Skeletal muscle tissue (tissue), 4 donors: Measurements from ENCODE around the gene TEX2. TPM values are rescaled to one million over a fixed set of nuclear protein-coding genes. Genes with fewer than 3 reads are reported as not detected.

Experiments
- H3K27ac ChIP-seq: one replicate; pipeline ENCODE4 v1.7.0; 2013; ENCODE audit warnings: mild to moderate bottlenecking, low read depth, low read length, inconsistent platforms
- H3K27me3 ChIP-seq, 3 donors: one replicate each; pipeline ENCODE4 v1.7.0; 2013; ENCODE audit warnings: low read length in 3 of 3; ENCODE audit not compliant: control insufficient read depth in 3 of 3, insufficient read depth in 3 of 3
- H3K36me3 ChIP-seq, 3 donors: one replicate each; pipeline ENCODE4 v1.7.0; 2013; ENCODE audit warnings: low read length in 3 of 3; ENCODE audit not compliant: control insufficient read depth in 3 of 3, insufficient read depth in 3 of 3
- H3K4me1 ChIP-seq, 3 donors: one replicate each; pipeline ENCODE4 v1.7.0; 2013; ENCODE audit warnings: low read length in 3 of 3, mild to moderate bottlenecking in 3 of 3; ENCODE audit not compliant: control insufficient read depth in 3 of 3, insufficient read depth in 3 of 3
- H3K4me3 ChIP-seq, 3 donors: one replicate each; pipeline ENCODE4 v1.7.0; 2013; ENCODE audit warnings: low read length in 3 of 3
- H3K9ac ChIP-seq, 3 donors: one replicate each; pipeline ENCODE4 v1.7.0; 2013; ENCODE audit warnings: low read length in 3 of 3, mild to moderate bottlenecking in 3 of 3, moderate library complexity in 2 of 3, low read depth in 1 of 3
- H3K9me3 ChIP-seq, 3 donors: one replicate each; pipeline ENCODE4 v1.7.0; 2013; ENCODE audit warnings: low read length in 3 of 3; ENCODE audit not compliant: control insufficient read depth in 3 of 3
- total RNA-seq: library from RNA; depleted of rRNA; stranded (reverse); fragments of >200 nt; gene quantifications from one replicate; pipeline ENCODE4 v1.2.3, GENCODE V29; 2014
- donor health status: Osteomylitis.

TEX2 gene
- total RNA-seq: 20.4 TPM

DNA sequence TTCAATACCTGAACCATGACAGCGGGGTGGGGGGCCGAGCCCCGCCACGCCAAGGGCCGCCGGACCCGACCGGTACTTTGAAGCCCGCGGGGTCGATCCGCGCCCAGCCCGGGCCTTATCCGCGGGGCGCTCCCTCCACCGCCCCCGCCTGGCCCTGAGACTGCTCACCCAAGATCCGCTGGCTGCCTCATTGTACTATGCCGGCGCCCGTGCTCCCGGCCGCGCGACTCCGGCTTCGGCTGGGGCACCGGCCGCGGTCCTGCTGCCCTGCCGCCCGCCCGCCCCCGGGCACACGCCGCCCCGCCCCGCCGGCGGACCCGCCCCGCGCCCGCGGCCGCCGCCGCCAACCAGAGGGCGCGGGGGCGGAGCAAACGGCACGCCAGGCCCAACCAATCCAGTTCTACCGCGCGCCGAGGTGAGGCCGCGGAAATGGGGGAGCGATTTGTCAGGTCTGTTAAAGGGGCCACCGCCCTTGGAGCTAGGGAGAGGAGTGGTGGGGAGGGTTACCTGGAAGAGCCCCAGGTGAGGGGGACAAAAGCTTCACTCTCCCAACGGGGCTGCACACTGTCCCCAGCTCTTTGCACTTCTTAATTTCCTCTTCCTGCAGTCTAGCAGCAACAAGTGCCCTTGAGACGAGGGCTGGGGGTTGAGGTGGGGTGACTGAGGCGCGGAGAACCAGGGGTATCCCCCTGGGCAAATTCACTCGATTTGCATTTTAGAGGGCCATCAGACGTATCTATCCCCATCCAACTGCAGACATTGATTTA lies at the start of gene TEX2:
TSS of gene TEX2 (minus strand) at position 261 of the 767 bp plus-strand sequence. CDS start 49,043 bp downstream, outside the sequence.
- Histone ChIP-seq H3K9me3 (no peaks in the 10 kb centered on the region), H3K4me1 (peaks cover 54 to 57% (median 55%) of the 10 kb centered on the region in 3 donors), H3K4me3 (peak within 1 kb of the TSS; percentile 85 to 91 (median 91)), H3K27me3 (no peaks in the 10 kb centered on the region), H3K27ac (peak within 1 kb of the TSS; percentile 96), H3K36me3 (no peaks in the 10 kb centered on the region), H3K9ac (peak within 1 kb of the TSS; percentile 85 to 95 (median 89))

DNA sequence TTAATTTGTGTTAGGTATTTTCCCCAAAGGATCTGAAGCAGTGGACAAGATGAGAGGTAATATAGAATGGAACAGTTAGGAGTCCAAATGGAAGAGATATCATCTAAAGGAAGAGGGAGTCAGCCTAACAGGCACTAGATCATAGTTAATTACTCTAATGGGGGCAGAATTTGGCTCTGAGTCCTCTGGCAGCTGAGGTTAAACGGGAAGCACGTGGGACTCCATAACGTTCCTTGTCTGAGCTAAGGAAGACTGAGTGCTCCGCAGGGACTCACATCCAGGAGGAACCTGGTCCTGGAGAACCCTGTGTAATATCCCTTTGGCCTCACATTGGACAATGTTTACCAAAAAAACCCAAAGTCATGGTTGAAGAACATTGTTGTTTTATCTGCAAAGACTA lies 46.6 kb upstream of the TEX2 start:
- H3K9ac ChIP-seq: no peak overlapping the region
- no peaks in the 10 kb centered on the region for H3K9me3 ChIP-seq
- H3K4me1 ChIP-seq: peaks cover 0 to 2% (median 0%) of the 10 kb centered on the region in 3 donors
- H3K36me3 ChIP-seq: no peaks in the 10 kb centered on the region
- no peaks in the 10 kb centered on the region for H3K27me3 ChIP-seq
- H3K4me3 ChIP-seq: no peak overlapping the region
- H3K27ac ChIP-seq: no peak overlapping the region

DNA sequence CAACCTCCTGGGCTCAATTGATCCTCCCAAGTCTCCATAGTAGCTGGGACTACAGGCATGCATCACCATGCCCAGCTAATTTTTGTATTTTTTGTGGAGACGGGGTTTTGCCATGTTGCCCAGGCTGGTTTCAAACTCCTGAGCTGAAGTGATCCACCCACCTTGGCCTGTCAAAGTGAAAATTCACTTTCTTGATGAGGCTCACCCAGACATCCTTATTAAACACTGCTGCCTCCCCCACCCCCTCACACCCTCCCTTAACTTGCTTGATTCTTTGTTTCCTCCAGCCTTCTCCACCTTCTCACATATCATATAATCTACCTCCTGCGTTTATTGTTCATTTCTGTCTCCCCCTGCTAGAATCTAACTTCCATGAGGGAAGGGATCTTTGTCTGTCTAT lies 46.0 kb upstream of the TEX2 start:
- peaks cover 0 to 2% (median 0%) of the 10 kb centered on the region in 3 donors for H3K4me1 ChIP-seq
- no peak overlapping the region for H3K27ac ChIP-seq
- no peaks in the 10 kb centered on the region for H3K27me3 ChIP-seq
- no peak overlapping the region for H3K4me3 ChIP-seq
- H3K9me3 ChIP-seq: no peaks in the 10 kb centered on the region
- no peak overlapping the region for H3K9ac ChIP-seq
- H3K36me3 ChIP-seq: no peaks in the 10 kb centered on the region

DNA sequence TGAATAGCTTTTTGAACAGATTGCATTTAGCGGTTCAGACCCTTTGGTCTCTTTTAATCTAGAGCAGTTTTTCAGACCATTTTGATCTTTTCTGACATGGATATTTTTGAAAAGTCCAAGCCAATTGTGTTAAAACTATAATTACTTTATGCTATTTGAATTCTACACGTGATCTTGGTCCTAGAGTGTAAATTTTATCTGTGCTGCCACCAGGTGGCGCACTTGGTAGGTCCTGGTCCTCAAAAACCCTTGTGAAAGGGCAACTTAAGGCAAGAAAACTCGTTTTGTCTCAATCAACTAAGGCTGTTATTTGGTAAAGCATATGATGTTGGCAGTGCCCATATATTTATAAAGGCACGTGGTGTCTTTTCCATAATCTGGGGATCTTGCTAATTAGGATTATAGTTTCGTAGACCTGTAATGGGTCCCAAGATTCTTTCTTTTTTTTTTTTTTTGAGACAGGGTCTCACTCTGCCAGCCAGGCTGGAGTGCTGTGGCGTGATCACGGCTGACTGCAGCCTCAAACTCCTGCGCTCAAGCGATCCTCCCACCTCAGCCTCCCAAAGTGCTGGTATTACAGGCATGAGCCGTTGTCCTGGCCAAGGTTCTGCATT lies 43.9 kb upstream of the TEX2 start:
- Histone ChIP-seq H3K4me1 (peaks cover 0 to 2% (median 0%) of the 10 kb centered on the region in 3 donors), H3K36me3 (no peaks in the 10 kb centered on the region), H3K9me3 (no peaks in the 10 kb centered on the region), H3K4me3 (no peak overlapping the region), H3K9ac (no peak overlapping the region), H3K27me3 (no peaks in the 10 kb centered on the region), H3K27ac (no peak overlapping the region)

DNA sequence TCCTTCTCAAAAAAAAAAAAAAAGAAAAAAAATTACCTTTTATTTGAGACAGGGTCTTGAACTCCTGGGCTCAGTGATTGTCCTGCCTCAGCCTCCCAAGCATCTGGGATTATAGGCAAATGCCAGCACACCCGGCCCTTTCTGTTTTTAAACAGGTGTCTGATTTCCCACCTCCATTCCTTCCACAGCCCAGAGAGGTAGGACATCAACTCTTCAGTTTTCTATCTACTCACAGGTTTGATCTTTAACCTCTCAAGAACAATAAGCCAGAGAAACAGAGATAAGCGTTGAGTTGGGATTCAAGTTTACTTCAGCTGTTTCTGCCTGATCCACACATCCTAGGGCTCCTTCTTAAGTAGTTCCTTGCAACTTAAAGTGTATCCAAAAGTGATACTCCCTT lies 41.5 kb upstream of the TEX2 start:
- Histone ChIP-seq H3K36me3 (no peaks in the 10 kb centered on the region), H3K27me3 (no peaks in the 10 kb centered on the region), H3K4me3 (no peak overlapping the region), H3K4me1 (peaks cover 0 to 2% (median 0%) of the 10 kb centered on the region in 3 donors), H3K9ac (no peak overlapping the region), H3K27ac (no peak overlapping the region), H3K9me3 (no peaks in the 10 kb centered on the region)

GRCh38 chr17:64300699-64300965 lies 37.6 kb upstream of the TEX2 start:
- H3K27me3 ChIP-seq: no peaks in the 10 kb centered on the region
- no peaks in the 10 kb centered on the region for H3K4me1 ChIP-seq
- H3K27ac ChIP-seq: no peak overlapping the region
- H3K36me3 ChIP-seq: no peaks in the 10 kb centered on the region
- H3K4me3 ChIP-seq: no peak overlapping the region
- H3K9me3 ChIP-seq: no peaks in the 10 kb centered on the region
- H3K9ac ChIP-seq: no peak overlapping the region

DNA sequence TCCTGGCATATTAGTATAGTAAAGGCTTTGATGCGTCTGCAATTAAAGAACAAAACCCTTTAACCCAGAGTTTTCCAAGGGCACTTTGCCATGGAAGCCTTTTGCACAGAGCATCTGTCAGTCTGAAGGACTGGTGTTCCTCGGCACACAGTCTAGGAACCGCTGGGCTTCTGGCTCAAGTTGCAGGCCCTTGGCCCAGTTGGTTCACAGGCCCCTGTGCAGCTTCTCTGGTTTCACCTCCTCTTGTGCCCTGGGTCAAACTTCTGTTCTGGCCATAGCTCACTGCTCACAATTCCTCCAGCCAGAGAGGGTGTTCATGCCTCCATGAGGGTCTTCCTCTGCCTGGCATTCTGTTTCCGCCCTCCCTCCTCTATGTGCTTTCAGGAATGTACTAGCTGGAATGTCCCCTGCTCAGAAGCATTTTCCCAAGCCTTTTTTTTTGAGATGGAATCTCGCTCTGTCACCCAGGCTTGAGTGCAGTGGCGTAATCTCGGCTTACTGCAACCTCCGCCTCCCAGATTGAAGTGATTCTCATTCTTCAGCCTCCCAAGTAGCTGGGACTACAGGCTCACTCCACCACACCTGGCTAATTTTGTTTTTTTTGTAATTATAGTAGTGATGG lies 34.5 kb upstream of the TEX2 start:
- H3K4me1 ChIP-seq: no peaks in the 10 kb centered on the region
- no peaks in the 10 kb centered on the region for H3K27me3 ChIP-seq
- H3K4me3 ChIP-seq: no peak overlapping the region
- H3K9me3 ChIP-seq: no peaks in the 10 kb centered on the region
- H3K27ac ChIP-seq: no peak overlapping the region
- no peaks in the 10 kb centered on the region for H3K36me3 ChIP-seq
- no peak overlapping the region for H3K9ac ChIP-seq

- H3K4me3 ChIP-seq: no peak overlapping the region
- H3K36me3 ChIP-seq: no peaks in the 10 kb centered on the region
- no peak overlapping the region for H3K27ac ChIP-seq
- H3K9ac ChIP-seq: no peak overlapping the region
- no peaks in the 10 kb centered on the region for H3K4me1 ChIP-seq
- H3K27me3 ChIP-seq: no peaks in the 10 kb centered on the region
- no peaks in the 10 kb centered on the region for H3K9me3 ChIP-seq
Observed at GRCh38 chr17:64296246-64296645, 33.2 kb upstream of the TEX2 start.

DNA sequence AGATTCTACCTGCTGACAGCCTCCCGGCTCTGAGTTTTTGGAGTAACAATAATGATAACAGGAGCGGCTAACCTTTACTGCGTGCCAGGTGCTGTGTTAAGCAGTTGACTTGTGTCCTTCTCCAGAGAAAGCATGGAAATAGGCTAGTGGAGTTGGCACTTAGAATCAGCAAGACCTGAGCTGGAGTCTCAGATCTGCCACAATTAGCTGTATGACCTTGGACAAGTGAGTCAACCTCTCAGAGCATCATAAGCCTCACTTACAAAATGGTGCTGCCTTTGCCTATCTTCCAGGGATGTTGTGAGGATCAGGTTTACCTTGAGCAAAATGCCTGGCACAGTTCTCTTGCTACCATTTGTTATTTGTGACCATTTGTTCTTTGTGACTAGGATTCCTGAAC lies 32.1 kb upstream of the TEX2 start:
- Histone ChIP-seq H3K4me3 (no peak overlapping the region), H3K27ac (no peak overlapping the region), H3K9ac (no peak overlapping the region), H3K36me3 (no peaks in the 10 kb centered on the region), H3K4me1 (no peaks in the 10 kb centered on the region), H3K9me3 (no peaks in the 10 kb centered on the region), H3K27me3 (no peaks in the 10 kb centered on the region)

- Histone ChIP-seq H3K4me1 (no peaks in the 10 kb centered on the region), H3K27me3 (no peaks in the 10 kb centered on the region), H3K9ac (no peak overlapping the region), H3K27ac (no peak overlapping the region), H3K36me3 (no peaks in the 10 kb centered on the region), H3K9me3 (no peaks in the 10 kb centered on the region), H3K4me3 (no peak overlapping the region)
Observed at GRCh38 chr17:64291268-64291851, 28.3 kb upstream of the TEX2 start.
